Stimulated activated naive B cell treated with anti-CD40 and anti-IgM and Interleukin-4, amounts not matched to agents 10 μg/mL and 1 μg/mL and 100 μg/mL, for 72 hours (primary cell): ENCODE measurements around the gene PRDX3.
"Not testable (repeated sequence)": the region's sequence is repeated elsewhere in the genome, so short reads cannot be mapped to it uniquely, and the experiment has no call there.

ENCODE experiments used
- ATAC-seq, 2 donors: fragments of 150-1000 bp; cut with Tn5 transposase; replicated peaks; 2 replicates each; pipeline ENCODE4 v1.10.0; 2021; ENCODE audit warnings: moderate library complexity in 1 of 2
- DNase-seq: peaks from one replicate; pipeline ENCODE4 v3.0.0; 2021
- H3K27ac Mint-ChIP-seq: one replicate; pipeline ENCODE4 v1.8.0; 2022; ENCODE audit warnings: mild to moderate bottlenecking, mixed read lengths
- H3K27me3 Mint-ChIP-seq, 2 donors: one replicate each; pipeline ENCODE4 v1.8.0; 2022; ENCODE audit warnings: mixed read lengths in 2 of 2
- H3K36me3 Mint-ChIP-seq, 2 donors: one replicate each; pipeline ENCODE4 v1.8.0; 2022; ENCODE audit warnings: mixed read lengths in 2 of 2, mild to moderate bottlenecking in 1 of 2
- H3K4me1 Mint-ChIP-seq, 2 donors: one replicate each; pipeline ENCODE4 v1.8.0; 2022; ENCODE audit warnings: mixed read lengths in 2 of 2, mild to moderate bottlenecking in 1 of 2
- H3K4me3 Mint-ChIP-seq, 2 donors: one replicate each; pipeline ENCODE4 v1.8.0; 2022; ENCODE audit warnings: mild to moderate bottlenecking in 2 of 2, mixed read lengths in 2 of 2, moderate library complexity in 1 of 2
- H3K9me3 Mint-ChIP-seq, 2 donors: one replicate each; pipeline ENCODE4 v1.8.0; 2022; ENCODE audit warnings: mixed read lengths in 2 of 2, mild to moderate bottlenecking in 1 of 2

Gene PRDX3

GRCh38 chr10:119162452-119163092, 16.0 kb downstream of the PRDX3 start:
- Mint-ChIP-seq H3K27ac (no peak overlapping the region), H3K27me3 (no peaks in the 10 kb centered on the region), H3K4me1 (peaks cover 16 to 30% of the 10 kb centered on the region in 2 donors), H3K4me3 (no peak overlapping the region), H3K36me3 (peaks cover 41 to 47% of the 10 kb centered on the region in 2 donors), H3K9me3 (no peaks in the 10 kb centered on the region)
- DNase-seq (no peak), ATAC-seq (no peak)

GRCh38 chr10:119161680-119162451, 16.7 kb downstream of the PRDX3 start:
- Mint-ChIP-seq H3K4me1 (peaks cover 14 to 25% of the 10 kb centered on the region in 2 donors), H3K36me3 (peaks cover 39 to 42% of the 10 kb centered on the region in 2 donors), H3K27me3 (no peaks in the 10 kb centered on the region), H3K9me3 (no peaks in the 10 kb centered on the region), H3K4me3 (no peak overlapping the region), H3K27ac (no peak overlapping the region)
- DNase-seq (no peak), ATAC-seq (no peak)

- peaks cover 53 to 57% of the 10 kb centered on the region in 2 donors for H3K36me3 Mint-ChIP-seq
- H3K27me3 Mint-ChIP-seq: no peaks in the 10 kb centered on the region
- H3K4me1 Mint-ChIP-seq: peaks cover 6 to 7% of the 10 kb centered on the region in 2 donors
- DNase-seq (no peak), ATAC-seq (no peak)
- H3K27ac Mint-ChIP-seq: no peak overlapping the region
- no peaks in the 10 kb centered on the region for H3K9me3 Mint-ChIP-seq
- H3K4me3 Mint-ChIP-seq: no peak overlapping the region
Observed at GRCh38 chr10:119159332-119159731, 19.3 kb downstream of the PRDX3 start.

GRCh38 chr10:119153661-119154060, 25.0 kb downstream of the PRDX3 start:
- Mint-ChIP-seq H3K4me1 (no peaks in the 10 kb centered on the region), H3K27ac (no peak overlapping the region), H3K9me3 (no peaks in the 10 kb centered on the region), H3K4me3 (no peak overlapping the region), H3K36me3 (peaks cover 62 to 70% of the 10 kb centered on the region in 2 donors), H3K27me3 (no peaks in the 10 kb centered on the region)
- no peak for DNase-seq
- ATAC-seq: no peak

- no peak for DNase-seq
- peaks cover 59 to 67% of the 10 kb centered on the region in 2 donors for H3K36me3 Mint-ChIP-seq
- H3K4me3 Mint-ChIP-seq: no peak overlapping the region
- ATAC-seq: no peak
- no peaks in the 10 kb centered on the region for H3K4me1 Mint-ChIP-seq
- H3K9me3 Mint-ChIP-seq: no peaks in the 10 kb centered on the region
- no peak overlapping the region for H3K27ac Mint-ChIP-seq
- H3K27me3 Mint-ChIP-seq: no peaks in the 10 kb centered on the region
Observed at GRCh38 chr10:119153041-119153440, 25.6 kb downstream of the PRDX3 start.

- ATAC-seq, H3K4me3 Mint-ChIP-seq, H3K27ac Mint-ChIP-seq, H3K27me3 Mint-ChIP-seq, DNase-seq, H3K4me1 Mint-ChIP-seq, H3K9me3 Mint-ChIP-seq: not testable (repeated sequence)
- peaks cover 57 to 66% of the 10 kb centered on the region in 2 donors for H3K36me3 Mint-ChIP-seq
Observed at GRCh38 chr10:119151601-119152000, 27.0 kb downstream of the PRDX3 start.

GRCh38 chr10:119149729-119150128, 28.9 kb downstream of the PRDX3 start:
- no peak overlapping the region for H3K4me3 Mint-ChIP-seq
- no peaks in the 10 kb centered on the region for H3K27me3 Mint-ChIP-seq
- ATAC-seq (no peak), DNase-seq (no peak)
- H3K27ac Mint-ChIP-seq: no peak overlapping the region
- H3K9me3 Mint-ChIP-seq: no peaks in the 10 kb centered on the region
- no peaks in the 10 kb centered on the region for H3K4me1 Mint-ChIP-seq
- H3K36me3 Mint-ChIP-seq: peaks cover 46 to 59% of the 10 kb centered on the region in 2 donors

GRCh38 chr10:119149157-119149556, 29.5 kb downstream of the PRDX3 start:
- Mint-ChIP-seq H3K4me1 (no peaks in the 10 kb centered on the region), H3K27me3 (no peaks in the 10 kb centered on the region), H3K4me3 (no peak overlapping the region), H3K9me3 (no peaks in the 10 kb centered on the region), H3K27ac (peak overlapping the region; percentile 78), H3K36me3 (peaks cover 40 to 53% of the 10 kb centered on the region in 2 donors)
- ATAC-seq (no peak), DNase-seq (no peak)

GRCh38 chr10:119143657-119144056, 35.0 kb downstream of the PRDX3 start:
- Mint-ChIP-seq H3K27ac (no peak overlapping the region), H3K4me1 (no peaks in the 10 kb centered on the region), H3K27me3 (no peaks in the 10 kb centered on the region), H3K4me3 (no peak overlapping the region), H3K36me3 (peaks cover 39 to 49% of the 10 kb centered on the region in 2 donors), H3K9me3 (no peaks in the 10 kb centered on the region)
- ATAC-seq (no peak), DNase-seq (no peak)

GRCh38 chr10:119140603-119141245, 37.9 kb downstream of the PRDX3 start:
- Mint-ChIP-seq H3K9me3 (no peaks in the 10 kb centered on the region), H3K27ac (peak overlapping the region; percentile 76), H3K36me3 (peaks cover 36 to 40% of the 10 kb centered on the region in 2 donors), H3K4me1 (no peaks in the 10 kb centered on the region), H3K27me3 (no peaks in the 10 kb centered on the region), H3K4me3 (no peak overlapping the region)
- no peak for DNase-seq
- ATAC-seq: no peak

GRCh38 chr10:119139464-119140067, 39.0 kb downstream of the PRDX3 start:
- Mint-ChIP-seq H3K27me3 (no peaks in the 10 kb centered on the region), H3K36me3 (peaks cover 36 to 46% of the 10 kb centered on the region in 2 donors), H3K27ac (peak overlapping the region; percentile 38), H3K9me3 (no peaks in the 10 kb centered on the region), H3K4me1 (peaks cover 0 to 2% of the 10 kb centered on the region in 2 donors), H3K4me3 (no peak overlapping the region)
- ATAC-seq (peak; percentile 76 to 83), DNase-seq (no peak)

- Mint-ChIP-seq H3K4me1 (peaks cover 4 to 5% of the 10 kb centered on the region in 2 donors), H3K4me3 (no peak overlapping the region), H3K27ac (peak overlapping the region; percentile 38), H3K9me3 (peaks cover 0 to 3% of the 10 kb centered on the region in 2 donors), H3K36me3 (peaks cover 41 to 52% of the 10 kb centered on the region in 2 donors), H3K27me3 (no peaks in the 10 kb centered on the region)
- no peak for DNase-seq
- no peak for ATAC-seq
Observed at GRCh38 chr10:119138346-119139306, 40.0 kb downstream of the PRDX3 start.

- not testable (repeated sequence) for H3K27ac Mint-ChIP-seq, H3K4me3 Mint-ChIP-seq, DNase-seq, ATAC-seq, H3K27me3 Mint-ChIP-seq, H3K9me3 Mint-ChIP-seq
- Mint-ChIP-seq H3K4me1 (peaks cover 10 to 11% of the 10 kb centered on the region in 2 donors), H3K36me3 (peaks cover 43 to 55% of the 10 kb centered on the region in 2 donors)
Observed at GRCh38 chr10:119137878-119138277, 40.7 kb downstream of the PRDX3 start.
